D721Med (cell line): ENCODE results near the gene ST14.

Experiments
- DNase-seq: peaks from one replicate; pipeline ENCODE4 v3.0.0; 2011; ENCODE audit warnings: low spot score; ENCODE audit not compliant: insufficient read length
- FAIRE-seq: peaks from 2 replicates; lab custom pipeline; 2011; peaks lifted over from hg19 to GRCh38; lab: Jason Lieb, UNC
- CTCF ChIP-seq: IDR thresholded peaks from 2 replicates; pipeline ENCODE4 v1.5.1; 2012; ENCODE audit warnings: mild to moderate bottlenecking, control low read depth; ENCODE audit not compliant: insufficient read depth; ENCODE audit errors: missing control alignments

The ST14 gene

GRCh38 chr11:130194241-130195023 is 34.9 kb downstream of the ST14 start:
- DNase-seq (no peak), FAIRE-seq (no peak)
- TF ChIP-seq CTCF = no peak

GRCh38 chr11:130197386-130198035 is 37.9 kb downstream of the ST14 start:
- no peak for TF ChIP-seq CTCF
- DNase-seq (no peak), FAIRE-seq (no peak)

- FAIRE-seq (no peak), DNase-seq (no peak)
- TF ChIP-seq CTCF = no peak
Observed at GRCh38 chr11:130198292-130198691, 38.7 kb downstream of the ST14 start.

DNA sequence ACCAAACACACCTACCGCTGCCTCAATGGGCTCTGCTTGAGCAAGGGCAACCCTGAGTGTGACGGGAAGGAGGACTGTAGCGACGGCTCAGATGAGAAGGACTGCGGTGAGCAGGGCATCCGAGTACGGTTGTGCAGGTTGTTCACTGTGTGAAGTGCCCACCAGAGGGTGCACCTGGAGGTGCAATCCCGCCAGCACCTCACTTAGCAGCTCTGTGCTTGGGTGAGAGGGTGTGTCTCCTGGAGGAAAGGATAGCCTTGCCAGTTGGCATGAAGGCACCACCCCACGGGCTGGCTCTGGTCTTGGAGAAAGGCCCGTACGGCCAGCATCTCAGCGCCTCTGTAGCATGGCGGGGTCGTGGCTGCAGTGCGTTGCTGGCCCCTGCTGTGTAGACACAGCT is 39.4 kb downstream of the ST14 start:
- FAIRE-seq (no peak), DNase-seq (no peak)
- no peak for TF ChIP-seq CTCF

DNA sequence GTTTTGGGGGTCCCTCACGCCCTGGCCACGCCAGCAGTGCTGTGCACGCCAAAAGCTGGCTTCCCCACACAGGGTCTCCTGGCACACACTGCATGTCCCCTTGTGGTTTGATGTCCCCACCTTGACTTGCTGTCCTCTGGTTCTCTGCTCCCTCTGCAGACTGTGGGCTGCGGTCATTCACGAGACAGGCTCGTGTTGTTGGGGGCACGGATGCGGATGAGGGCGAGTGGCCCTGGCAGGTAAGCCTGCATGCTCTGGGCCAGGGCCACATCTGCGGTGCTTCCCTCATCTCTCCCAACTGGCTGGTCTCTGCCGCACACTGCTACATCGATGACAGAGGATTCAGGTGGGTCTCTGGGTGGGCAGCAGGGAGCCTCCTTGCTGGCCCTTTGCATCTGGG is 40.2 kb downstream of the ST14 start:
- no peak for DNase-seq
- TF ChIP-seq CTCF = no peak
- FAIRE-seq = no peak

GRCh38 chr11:130201026-130201425 is 41.4 kb downstream of the ST14 start:
- FAIRE-seq = no peak

More at GRCh38 chr11:130201026-130201425, 41.4 kb downstream of the ST14 start:
- TF ChIP-seq CTCF = no peak
- DNase-seq = no peak
